ENCODE data around the gene APEX1. TPM values are rescaled to one million over a fixed set of nuclear protein-coding genes. Genes with fewer than 3 reads are reported as not detected.

APEX1 gene
- 297 and 328 TPM in 2 replicates for total RNA-seq

DNA sequence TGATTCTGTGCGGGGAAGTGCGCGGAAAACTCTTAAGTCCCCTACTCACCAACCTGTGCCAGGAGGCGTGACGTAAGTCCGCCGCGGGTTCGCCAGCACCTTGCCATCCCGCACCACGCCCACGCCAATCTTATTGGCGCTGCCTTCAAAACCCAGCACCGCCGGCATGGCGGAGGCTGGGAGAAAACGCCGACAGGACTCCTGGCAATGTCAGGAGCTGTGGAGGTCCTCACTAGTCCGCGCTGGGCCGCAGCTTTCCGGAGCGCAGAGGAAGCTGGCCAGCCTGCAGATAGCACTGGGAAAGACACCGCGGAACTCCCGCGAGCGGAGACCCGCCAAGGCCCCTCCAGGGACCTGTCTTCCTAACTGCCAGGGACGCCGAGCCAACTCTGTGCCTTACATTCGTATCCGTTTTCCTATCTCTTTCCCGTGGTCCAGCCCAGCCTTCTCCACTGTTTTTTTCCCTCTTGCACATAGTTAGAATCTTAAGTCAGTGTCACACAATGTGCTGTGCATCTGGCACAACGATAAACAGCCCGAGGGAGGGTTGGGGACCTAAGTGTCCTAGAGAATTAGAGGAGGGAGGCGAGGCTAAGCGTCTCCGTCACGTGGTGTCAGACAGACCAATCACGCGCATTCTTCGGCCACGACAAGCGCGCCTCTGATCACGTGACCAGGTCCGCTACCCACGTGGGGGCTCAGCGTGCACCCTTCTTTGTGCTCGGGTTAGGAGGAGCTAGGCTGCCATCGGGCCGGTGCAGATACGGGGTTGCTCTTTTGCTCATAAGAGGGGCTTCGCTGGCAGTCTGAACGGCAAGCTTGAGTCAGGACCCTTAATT, at the start of gene APEX1, which contains the start of gene OSGEP:
Gene APEX1, plus strand, starts transcription at position 711 of the 839 bp plus-strand sequence. CDS start 420 bp downstream, outside the sequence.
Gene OSGEP, minus strand, starts transcription at position 297 of the 839 bp plus-strand sequence. Its CDS starts 129 bp downstream, at position 168.
- TF ChIP-seq, protein P1, sequence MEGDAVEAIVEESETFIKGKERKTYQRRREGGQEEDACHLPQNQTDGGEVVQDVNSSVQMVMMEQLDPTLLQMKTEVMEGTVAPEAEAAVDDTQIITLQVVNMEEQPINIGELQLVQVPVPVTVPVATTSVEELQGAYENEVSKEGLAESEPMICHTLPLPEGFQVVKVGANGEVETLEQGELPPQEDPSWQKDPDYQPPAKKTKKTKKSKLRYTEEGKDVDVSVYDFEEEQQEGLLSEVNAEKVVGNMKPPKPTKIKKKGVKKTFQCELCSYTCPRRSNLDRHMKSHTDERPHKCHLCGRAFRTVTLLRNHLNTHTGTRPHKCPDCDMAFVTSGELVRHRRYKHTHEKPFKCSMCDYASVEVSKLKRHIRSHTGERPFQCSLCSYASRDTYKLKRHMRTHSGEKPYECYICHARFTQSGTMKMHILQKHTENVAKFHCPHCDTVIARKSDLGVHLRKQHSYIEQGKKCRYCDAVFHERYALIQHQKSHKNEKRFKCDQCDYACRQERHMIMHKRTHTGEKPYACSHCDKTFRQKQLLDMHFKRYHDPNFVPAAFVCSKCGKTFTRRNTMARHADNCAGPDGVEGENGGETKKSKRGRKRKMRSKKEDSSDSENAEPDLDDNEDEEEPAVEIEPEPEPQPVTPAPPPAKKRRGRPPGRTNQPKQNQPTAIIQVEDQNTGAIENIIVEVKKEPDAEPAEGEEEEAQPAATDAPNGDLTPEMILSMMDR (IDR thresholded peaks at IDR 0.05; ENCODE audit: insufficient read depth, low read length, poor library complexity, severe bottlenecking) = no peak
- no peaks in the 10 kb centered on the region for H3K27me3 ChIP-seq (ENCODE audit: control insufficient read depth, insufficient read depth, low read length)
- H3K36me3 ChIP-seq (ENCODE audit: control insufficient read depth, insufficient read depth, low read length) = peaks cover 3% of the 10 kb centered on the region
- DNase-seq (ENCODE audit: low read depth) = peak; percentile 90
- H3K4me3 ChIP-seq (ENCODE audit: low read depth, low read length) = peak within 1 kb of the TSS; percentile 69

DNA sequence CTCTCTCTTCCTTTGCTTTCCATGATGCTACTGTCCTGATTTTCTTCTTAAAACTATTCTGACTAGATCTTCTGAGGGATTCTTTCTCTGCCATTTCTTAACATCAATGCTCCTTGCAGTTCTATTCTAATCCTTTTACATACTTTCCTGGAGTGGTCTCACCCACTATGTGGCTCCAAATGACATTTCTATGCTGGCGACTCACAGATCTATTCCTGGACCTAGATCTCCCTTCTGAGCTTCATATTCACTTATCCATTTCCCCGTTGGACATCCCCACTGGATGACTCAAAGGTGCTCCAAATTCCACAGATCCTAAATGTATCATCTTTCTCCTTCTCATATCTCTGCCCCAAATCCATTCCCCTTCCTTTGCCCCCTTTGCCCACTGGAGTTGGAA, 45.8 kb upstream of the APEX1 start:
- Histone ChIP-seq H3K36me3 (ENCODE audit: control insufficient read depth, insufficient read depth, low read length) (peaks cover 1% of the 10 kb centered on the region), H3K4me3 (ENCODE audit: low read depth, low read length) (no peak overlapping the region), H3K27me3 (ENCODE audit: control insufficient read depth, insufficient read depth, low read length) (no peaks in the 10 kb centered on the region)
- TF ChIP-seq, protein P1 (IDR thresholded peaks at IDR 0.05; ENCODE audit: insufficient read depth, low read length, poor library complexity, severe bottlenecking) = no peak
- no peak for DNase-seq (ENCODE audit: low read depth)

DNA sequence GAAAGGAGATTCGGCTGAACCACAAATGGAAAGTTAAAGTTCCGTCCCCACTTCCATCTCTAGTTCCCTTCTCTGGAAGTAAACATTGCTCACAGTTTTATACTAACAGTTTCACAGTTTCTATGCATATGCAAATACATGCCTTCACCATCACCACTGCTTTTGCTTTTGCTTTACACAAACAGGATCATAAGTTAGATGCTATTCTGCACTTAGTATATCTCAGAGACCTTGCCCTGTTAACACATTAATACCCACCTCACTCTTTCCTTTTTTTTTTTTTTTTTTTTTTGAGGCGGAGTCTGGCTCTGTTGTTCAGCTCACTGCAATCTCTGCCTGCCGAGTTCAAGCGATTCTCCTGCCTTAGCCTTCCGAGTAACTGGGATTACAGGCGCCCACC, 42.6 kb upstream of the APEX1 start:
- H3K36me3 ChIP-seq (ENCODE audit: control insufficient read depth, insufficient read depth, low read length) = peaks cover 1% of the 10 kb centered on the region
- TF ChIP-seq, protein P1 (IDR thresholded peaks at IDR 0.05; ENCODE audit: insufficient read depth, low read length, poor library complexity, severe bottlenecking) = no peak

DNA sequence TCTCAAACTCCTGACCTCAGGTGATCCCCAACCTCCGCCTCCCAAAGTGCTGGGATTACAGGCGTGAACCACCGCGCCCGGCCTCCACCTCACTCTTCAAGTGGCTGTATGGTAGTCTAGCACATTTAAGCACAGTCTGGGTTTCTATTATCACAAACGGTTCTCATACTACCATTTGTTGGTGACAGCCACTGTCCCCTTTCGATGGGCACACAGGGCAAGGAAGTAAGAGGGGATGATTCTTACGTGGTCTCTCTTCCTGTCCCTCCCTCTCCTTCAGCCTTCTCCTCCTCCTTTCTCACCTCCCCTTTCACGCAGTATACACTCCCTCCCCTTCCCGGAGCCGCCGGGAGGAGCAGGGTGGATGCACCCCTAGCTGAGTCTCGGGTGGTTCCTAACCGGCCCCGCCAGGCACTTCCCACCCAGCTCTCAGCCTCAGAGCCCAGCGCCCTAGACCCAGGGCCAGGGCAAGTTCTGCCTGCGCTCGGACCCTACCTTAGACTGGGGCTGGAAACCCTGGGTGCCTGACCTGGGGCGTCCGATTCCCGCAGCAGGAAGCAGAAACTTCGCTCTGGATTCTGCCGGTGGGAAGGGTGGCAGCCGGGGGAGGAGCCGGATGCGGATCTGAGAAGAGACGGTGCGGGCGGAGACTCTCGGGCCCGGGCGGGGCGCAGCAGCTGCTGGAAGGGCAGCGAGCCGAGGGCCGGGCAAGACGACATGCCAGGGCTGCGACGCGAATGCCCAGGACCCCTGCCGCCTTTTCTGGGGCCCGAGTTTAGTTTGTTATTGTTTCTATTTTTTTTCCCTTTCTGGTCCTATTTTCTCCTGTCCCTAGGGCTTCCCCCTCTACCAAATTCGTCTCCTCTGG, 41.9 kb upstream of the APEX1 start, which contains the start of gene TEP1:
Gene TEP1, minus strand, starts transcription at position 626 of the 868 bp plus-strand sequence. CDS start 5,062 bp downstream, outside the sequence.
- DNase-seq (ENCODE audit: low read depth) = peak; percentile 55
- TF ChIP-seq, protein P1 (IDR thresholded peaks at IDR 0.05; ENCODE audit: insufficient read depth, low read length, poor library complexity, severe bottlenecking) = no peak

More for the DNA sequence above, 42.6 kb upstream of the APEX1 start:
- Histone ChIP-seq H3K27me3 (ENCODE audit: control insufficient read depth, insufficient read depth, low read length) (no peaks in the 10 kb centered on the region), H3K4me3 (ENCODE audit: low read depth, low read length) (peak overlapping the region; percentile 93)
- DNase-seq (ENCODE audit: low read depth) = no peak

DNA sequence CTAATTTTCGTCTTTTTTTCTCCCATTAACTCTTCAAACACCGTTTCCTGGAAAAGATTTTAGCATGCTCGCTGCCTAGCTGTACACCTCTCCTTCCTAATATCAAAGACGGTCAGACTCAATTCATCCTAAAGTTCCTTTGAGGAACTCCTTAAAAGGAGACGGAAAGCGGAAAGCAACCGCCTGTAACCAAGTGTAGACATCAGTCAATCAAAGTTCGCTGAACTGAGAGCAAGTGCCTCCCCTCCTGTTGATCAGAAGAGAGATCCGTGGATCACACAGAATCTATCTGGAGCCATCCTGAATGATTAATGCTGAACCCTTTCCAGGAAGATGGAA, 41.3 kb upstream of the APEX1 start:
- Histone ChIP-seq H3K4me3 (ENCODE audit: low read depth, low read length) (peak overlapping the region; percentile 93), H3K36me3 (ENCODE audit: control insufficient read depth, insufficient read depth, low read length) (no peaks in the 10 kb centered on the region), H3K27me3 (ENCODE audit: control insufficient read depth, insufficient read depth, low read length) (no peaks in the 10 kb centered on the region)
- TF ChIP-seq, protein P1 (IDR thresholded peaks at IDR 0.05; ENCODE audit: insufficient read depth, low read length, poor library complexity, severe bottlenecking) = no peak
- no peak for DNase-seq (ENCODE audit: low read depth)

More for the DNA sequence above, 41.9 kb upstream of the APEX1 start, which contains the start of gene TEP1:
- H3K36me3 ChIP-seq (ENCODE audit: control insufficient read depth, insufficient read depth, low read length) = no peaks in the 10 kb centered on the region
- no peaks in the 10 kb centered on the region for H3K27me3 ChIP-seq (ENCODE audit: control insufficient read depth, insufficient read depth, low read length)
- peak within 1 kb of the TSS; percentile 93 for H3K4me3 ChIP-seq (ENCODE audit: low read depth, low read length)

All from kidney epithelial cell (primary cell).